HEK293 (cell line): ENCODE measurements around the gene DPPA3.

ENCODE experiments used
- CTCF ChIP-seq: fragments of 450-650 bp; formaldehyde crosslinking; IDR thresholded peaks from 2 replicates; pipeline ENCODE4 v1.5.1; 2016; ENCODE audit warnings: missing biosample characterization, missing genetic modification characterization
- ZBTB26 ChIP-seq: fragments of 450-650 bp; formaldehyde crosslinking; optimal IDR thresholded peaks from 2 replicates; pipeline ENCODE3; 2016; ENCODE audit warnings: missing biosample characterization, mild to moderate bottlenecking, missing genetic modification characterization
- ZNF174 ChIP-seq: fragments of 450-650 bp; formaldehyde crosslinking; IDR thresholded peaks from 2 replicates; pipeline ENCODE4 v1.5.0; 2017; ENCODE audit warnings: missing biosample characterization, mild to moderate bottlenecking, missing genetic modification characterization
- ZNF23 ChIP-seq: fragments of 450-650 bp; formaldehyde crosslinking; IDR thresholded peaks from 2 replicates; pipeline ENCODE4 v1.5.1; 2016; ENCODE audit warnings: missing biosample characterization, missing genetic modification characterization, borderline replicate concordance
- TF ChIP-seq, protein P1 (sequence below): fragments of 450-650 bp; formaldehyde crosslinking; IDR thresholded peaks from 2 replicates; pipeline ENCODE4 v1.5.1; 2016; ENCODE audit warnings: missing biosample characterization, missing genetic modification characterization, low read depth
- TF ChIP-seq, protein P2 (sequence below): fragments of 450-650 bp; formaldehyde crosslinking; IDR thresholded peaks from 2 replicates; pipeline ENCODE4 v1.5.1; 2017; ENCODE audit warnings: missing biosample characterization, missing genetic modification characterization

DNA sequence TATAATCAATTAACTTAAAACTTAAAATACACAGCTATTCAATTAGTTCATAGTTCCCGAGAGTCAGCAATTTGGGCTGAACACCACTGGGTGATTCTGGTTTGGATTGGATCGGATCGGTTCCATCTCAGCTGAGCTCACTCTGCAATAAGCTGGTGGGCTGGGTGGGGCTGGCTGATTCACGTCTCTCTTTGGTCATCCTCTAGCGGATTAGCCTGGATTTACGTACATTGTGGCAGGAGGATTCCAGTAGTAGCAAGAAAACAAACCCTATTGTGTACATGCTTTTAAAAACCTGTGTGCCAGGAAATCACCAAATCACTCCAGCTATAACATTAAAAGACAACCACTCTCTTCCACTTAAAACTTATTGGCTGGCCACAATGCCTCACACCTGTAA is 39.1 kb downstream of the DPPA3 start:
- TF ChIP-seq CTCF (tag by site-specific recombination) (no peak), ZBTB26 (tag by site-specific recombination) (no peak), ZNF174 (tag by site-specific recombination) (no peak), ZNF23 (tag by site-specific recombination) (no peak)
- TF ChIP-seq, protein P1, sequence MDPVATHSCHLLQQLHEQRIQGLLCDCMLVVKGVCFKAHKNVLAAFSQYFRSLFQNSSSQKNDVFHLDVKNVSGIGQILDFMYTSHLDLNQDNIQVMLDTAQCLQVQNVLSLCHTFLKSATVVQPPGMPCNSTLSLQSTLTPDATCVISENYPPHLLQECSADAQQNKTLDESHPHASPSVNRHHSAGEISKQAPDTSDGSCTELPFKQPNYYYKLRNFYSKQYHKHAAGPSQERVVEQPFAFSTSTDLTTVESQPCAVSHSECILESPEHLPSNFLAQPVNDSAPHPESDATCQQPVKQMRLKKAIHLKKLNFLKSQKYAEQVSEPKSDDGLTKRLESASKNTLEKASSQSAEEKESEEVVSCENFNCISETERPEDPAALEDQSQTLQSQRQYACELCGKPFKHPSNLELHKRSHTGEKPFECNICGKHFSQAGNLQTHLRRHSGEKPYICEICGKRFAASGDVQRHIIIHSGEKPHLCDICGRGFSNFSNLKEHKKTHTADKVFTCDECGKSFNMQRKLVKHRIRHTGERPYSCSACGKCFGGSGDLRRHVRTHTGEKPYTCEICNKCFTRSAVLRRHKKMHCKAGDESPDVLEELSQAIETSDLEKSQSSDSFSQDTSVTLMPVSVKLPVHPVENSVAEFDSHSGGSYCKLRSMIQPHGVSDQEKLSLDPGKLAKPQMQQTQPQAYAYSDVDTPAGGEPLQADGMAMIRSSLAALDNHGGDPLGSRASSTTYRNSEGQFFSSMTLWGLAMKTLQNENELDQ = no peak
- TF ChIP-seq, protein P2, sequence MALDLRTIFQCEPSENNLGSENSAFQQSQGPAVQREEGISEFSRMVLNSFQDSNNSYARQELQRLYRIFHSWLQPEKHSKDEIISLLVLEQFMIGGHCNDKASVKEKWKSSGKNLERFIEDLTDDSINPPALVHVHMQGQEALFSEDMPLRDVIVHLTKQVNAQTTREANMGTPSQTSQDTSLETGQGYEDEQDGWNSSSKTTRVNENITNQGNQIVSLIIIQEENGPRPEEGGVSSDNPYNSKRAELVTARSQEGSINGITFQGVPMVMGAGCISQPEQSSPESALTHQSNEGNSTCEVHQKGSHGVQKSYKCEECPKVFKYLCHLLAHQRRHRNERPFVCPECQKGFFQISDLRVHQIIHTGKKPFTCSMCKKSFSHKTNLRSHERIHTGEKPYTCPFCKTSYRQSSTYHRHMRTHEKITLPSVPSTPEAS (tag by site-specific recombination) = no peak
